PC-9 (cell line): ENCODE data around the gene DENND4A.

Experiments
- CTCF ChIP-seq: fragments of 200-600 bp; sonication (generic); conservative IDR thresholded peaks from 2 replicates; pipeline ENCODE4 v1.6.1; 2017; ENCODE audit warnings: mixed run types, antibody characterized with exemption, mild to moderate bottlenecking, moderate library complexity
- EZH2 ChIP-seq: fragments of 200-600 bp; sonication (generic); IDR thresholded peaks from 2 replicates; pipeline ENCODE4 v1.8.0; 2017; ENCODE audit warnings: antibody characterized with exemption, low read depth

GRCh38 chr15:65666257-65666656 is 125.8 kb downstream of the DENND4A start:
- TF ChIP-seq CTCF: no peak
- TF ChIP-seq EZH2: no peak
